Limb (tissue), 2 donors: ENCODE measurements around the gene EZH2.

ENCODE experiments used
- DNase-seq, 2 donors: peaks; one replicate each; pipeline ENCODE4 v3.0.0-alpha.2; 2016; ENCODE audit errors: extremely low spot score in 2 of 2

The EZH2 gene

GRCh38 chr7:148884049-148884298, at the start of gene EZH2:
Gene EZH2, minus strand, starts transcription at chr7:148884291. Its CDS starts 36,993 bp downstream, at chr7:148847298.
- DNase-seq = no peak

DNA sequence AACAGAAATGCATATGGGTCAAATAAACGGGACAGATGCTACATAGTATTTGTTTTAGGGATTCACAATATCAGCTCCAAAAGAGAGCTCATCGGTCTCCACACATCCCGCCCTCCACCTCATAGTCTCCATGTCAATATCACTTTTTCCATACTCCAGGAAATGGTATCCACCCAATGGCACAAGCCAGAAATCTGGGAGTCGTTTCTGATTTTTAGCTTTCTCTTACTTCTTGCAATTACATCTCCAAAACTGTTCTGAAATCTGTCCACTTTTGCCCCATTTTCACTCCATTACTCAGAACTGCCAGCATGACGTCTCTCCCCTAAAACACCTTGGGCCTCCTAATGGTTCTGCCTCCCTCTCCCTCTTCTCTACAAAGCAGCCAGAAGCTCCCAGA, 47.4 kb upstream of the EZH2 start:
- DNase-seq = no peak

GRCh38 chr7:148930335-148930734, 46.2 kb upstream of the EZH2 start:
- no peak for DNase-seq

DNA sequence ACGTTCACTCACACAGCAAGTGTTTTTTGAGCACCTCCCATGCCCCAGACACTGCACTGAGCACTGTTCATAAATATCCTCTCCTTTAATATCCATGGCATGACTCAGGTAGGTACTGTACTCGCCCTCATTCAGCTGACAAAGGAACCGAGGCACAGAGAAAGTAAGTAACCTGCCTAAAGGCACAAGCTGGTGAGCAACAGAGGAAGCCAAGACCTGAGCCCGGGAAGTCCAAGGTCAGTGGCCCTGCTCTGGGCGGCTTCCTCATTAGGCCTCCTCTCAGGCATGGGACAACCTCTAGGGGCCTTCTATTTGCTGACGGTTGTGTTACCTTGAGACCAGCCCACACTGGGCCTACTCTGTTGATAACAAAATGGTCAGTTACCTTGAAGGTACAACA, 45.1 kb upstream of the EZH2 start:
- DNase-seq = no peak

DNA sequence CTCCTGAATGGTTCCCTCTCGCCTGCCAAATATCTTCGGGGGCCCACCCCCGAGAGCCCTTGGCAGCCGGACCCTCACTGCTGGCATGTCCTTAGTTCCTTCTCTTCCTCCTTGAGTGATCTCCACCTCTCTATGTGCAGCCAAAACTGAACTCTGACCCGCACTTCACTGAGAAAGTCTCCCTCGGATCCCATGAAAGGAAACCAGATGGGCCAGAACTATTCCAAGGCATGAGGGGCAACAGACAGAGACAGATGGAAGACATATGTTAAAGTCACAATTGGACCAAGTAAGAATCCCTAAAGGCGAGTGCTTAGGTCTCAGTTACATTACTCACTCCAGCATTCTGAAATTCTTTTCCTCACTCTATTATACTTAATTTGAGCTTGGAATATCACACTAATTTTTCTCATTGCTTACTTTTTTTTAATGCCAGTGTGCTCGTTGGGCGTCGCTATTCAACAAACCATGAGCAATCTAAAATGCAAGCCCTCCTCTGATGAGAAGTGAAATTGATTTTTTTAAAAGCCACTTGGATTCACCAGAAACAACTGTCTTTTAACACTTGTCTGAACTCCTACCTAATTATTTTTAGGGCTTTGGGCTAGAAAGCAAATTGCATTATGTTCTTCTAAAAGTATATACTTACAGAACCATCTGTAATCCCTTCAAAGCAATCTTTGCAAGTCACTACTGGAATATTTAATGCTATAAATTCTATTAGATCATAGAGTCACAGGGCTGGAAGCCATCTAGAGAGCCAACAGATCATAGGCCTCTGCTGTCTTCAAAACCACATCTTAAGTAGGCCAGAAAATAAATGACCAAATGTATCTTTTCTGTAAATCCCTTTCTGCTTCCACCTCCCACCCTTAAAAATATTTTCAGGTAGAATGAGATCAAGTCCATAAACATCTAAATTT, 43.3 kb upstream of the EZH2 start:
- peak; percentile 46 to 76 for DNase-seq

DNA sequence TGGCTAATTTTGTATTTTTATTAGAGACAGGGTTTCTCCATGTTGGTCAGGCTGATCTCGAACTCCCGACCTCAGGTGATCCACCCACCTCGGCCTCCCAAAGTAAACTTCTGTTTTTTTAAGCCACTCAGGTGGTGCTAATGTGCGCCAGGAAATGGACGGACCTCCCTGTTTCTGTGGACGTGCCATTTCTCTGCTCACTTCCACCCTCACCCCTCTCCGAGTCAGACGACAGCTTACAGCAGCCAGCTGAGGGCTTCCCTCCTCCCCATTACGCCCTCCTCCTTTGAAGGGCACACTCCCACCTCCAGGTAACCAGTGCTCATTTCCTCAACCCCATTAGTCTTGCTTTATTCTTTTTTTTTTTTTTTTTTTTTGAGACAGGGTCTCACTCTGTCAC, 41.7 kb upstream of the EZH2 start:
- no peak for DNase-seq

DNA sequence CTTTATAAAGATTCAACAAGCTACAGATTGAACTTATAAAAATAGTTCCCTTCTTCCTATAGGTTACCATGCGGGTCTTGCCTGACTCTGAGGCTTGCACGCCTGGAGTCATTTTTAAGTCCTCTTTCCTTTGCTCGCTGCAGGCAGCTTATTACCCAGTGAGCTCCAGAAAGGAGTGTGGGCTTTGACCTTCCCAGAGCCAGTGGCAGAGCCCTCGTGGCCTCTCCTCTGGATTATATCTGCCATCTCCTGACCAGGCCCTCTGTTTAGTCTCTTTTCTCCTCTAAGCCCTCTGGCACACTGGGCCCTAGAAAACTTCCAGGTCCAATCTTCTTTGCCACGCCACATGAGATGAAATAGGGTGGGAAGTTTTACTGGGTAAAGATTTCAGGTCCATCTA, 39.9 kb upstream of the EZH2 start:
- DNase-seq = no peak

- no peak for DNase-seq
These were observed 37.7 kb upstream of the EZH2 start for GRCh38 chr7:148921806-148922205.

GRCh38 chr7:148921189-148921588, 37.1 kb upstream of the EZH2 start:
- DNase-seq = no peak

DNA sequence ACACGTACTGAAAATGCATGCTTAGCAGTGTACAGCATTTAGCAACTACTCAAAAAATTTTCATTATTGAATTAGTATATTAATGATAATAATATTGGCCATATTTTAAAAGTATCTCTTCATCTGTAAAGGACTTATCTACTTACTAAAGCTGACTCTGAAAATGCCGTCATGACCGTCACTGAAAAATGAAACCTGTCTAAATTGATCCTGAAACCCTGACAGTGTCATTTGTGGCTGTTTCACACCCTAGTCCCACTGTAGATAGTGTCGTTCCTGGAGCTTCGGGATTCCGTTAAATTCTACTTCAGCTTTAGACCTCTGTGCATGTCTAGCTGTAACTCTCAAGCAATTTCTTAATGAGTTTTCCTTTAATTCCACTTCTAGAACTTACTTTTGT, 35.8 kb upstream of the EZH2 start:
- DNase-seq = no peak

GRCh38 chr7:148918058-148918596, 34.0 kb upstream of the EZH2 start:
- no peak for DNase-seq

DNA sequence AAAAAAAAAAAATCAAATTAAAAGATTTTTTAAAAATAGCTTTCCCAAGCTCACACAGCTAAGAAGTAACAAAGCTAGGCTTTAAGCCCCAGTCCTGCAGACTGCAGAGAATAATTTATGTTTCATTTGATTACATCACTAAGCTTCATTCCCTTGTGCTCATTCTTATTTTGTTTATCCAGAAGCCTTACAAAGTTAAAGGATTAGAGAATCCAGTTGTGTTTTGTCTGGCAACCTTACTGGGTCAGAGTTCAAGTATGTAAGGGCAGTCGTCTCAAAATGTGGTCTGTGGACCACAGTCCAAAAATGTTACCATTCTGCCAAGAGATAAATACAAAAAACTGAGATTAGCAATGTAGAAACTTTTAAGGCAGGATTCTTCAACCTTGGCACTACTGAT, 32.1 kb upstream of the EZH2 start:
- no peak for DNase-seq

DNA sequence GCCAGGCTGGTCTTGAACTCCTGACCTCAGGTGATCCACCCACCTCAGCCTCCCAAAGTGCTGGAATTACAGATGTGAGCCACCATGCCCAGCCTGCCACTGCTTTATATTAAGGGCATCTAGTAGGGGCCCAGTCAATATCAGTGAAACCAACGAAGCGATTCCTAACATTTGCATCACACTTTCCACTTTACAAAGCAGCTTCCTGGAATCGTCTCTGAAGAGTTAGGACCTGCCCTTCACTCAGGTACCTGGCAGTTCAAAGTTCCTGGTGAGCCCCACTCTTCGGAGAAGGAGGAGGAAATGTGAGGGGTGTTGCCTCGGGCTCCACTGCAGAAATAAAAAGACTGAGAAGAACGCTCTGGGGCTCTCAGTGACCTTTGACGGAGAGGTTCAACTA, 31.1 kb upstream of the EZH2 start:
- no peak for DNase-seq

GRCh38 chr7:148914208-148914777, 30.2 kb upstream of the EZH2 start:
- DNase-seq = no peak

DNA sequence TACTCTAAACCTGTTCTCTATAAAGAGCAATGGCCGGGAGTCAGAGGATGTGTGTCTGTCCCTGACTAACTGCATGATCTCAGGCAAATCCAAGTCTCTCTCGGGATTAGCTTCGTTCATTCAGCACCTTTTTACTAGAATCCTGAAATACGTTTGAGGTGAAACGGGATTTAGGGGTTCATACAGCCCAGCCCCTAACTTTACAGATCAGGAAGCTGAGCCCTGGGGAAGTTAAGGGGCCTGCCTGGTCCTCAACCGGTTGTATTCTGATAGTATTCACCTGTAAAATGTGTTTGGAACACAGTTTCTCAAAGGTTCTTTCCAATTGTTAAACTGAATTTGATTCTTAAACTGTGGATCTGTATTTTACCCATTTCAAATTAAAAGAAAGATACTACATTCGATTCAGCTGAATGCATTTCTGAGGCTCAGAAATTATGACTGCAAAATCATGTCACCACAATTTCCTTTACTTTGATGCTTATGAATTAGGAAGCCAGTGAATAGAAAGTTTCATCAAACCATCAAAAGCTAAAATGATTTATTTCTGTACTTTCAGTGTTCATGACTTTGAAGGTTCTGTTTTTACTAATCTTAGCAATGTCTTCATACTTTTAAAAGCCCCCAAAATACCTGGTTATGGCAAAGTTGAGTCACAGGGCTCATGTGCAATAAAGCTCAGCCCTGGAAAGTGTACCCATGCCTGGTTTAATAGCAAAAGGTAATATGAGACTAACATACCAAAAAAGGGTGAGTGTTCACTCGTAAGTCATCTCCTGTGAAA, 28.9 kb upstream of the EZH2 start:
- DNase-seq = no peak

DNA sequence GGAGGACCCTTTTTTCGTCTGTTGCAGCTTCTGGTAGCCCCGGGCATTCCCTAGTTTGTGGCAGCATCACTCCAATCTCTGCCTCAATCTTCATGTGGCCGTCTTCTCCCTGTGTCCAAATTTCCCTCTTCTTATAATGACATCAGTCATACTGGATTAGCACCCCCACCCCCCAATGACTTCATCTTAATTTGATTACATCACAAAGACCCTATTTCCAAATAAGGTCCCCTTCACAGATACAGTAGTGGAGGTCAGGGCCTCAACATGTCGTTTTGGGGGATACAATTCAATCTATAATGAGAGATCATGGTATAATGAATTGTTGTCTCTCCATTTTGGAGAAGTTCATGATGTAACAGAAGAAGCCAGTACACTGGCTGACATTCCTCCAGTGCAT, 28.1 kb upstream of the EZH2 start:
- DNase-seq = no peak

GRCh38 chr7:148911626-148912025, 27.5 kb upstream of the EZH2 start:
- DNase-seq = no peak

DNA sequence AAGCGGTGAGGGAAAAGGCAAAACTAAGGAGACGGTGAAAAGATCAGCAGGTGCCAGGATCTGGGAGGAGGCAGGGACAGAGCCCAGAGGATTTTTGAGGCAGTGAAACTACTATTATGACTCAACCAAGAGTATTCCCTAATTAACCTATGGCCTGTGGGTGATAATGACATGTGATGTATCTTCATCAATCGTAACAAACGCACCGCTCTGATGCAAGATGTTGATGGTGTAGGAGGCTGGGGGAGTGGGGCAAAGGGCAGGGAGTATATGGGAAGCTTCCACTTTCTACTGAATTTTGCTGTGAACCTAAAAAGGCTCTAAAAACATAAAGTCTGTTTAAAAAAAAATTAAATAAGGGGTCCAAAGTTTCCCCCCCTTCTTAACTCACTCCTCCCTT, 25.5 kb upstream of the EZH2 start:
- no peak for DNase-seq

- no peak for DNase-seq
These were observed 22.8 kb upstream of the EZH2 start for GRCh38 chr7:148906707-148907498.

DNA sequence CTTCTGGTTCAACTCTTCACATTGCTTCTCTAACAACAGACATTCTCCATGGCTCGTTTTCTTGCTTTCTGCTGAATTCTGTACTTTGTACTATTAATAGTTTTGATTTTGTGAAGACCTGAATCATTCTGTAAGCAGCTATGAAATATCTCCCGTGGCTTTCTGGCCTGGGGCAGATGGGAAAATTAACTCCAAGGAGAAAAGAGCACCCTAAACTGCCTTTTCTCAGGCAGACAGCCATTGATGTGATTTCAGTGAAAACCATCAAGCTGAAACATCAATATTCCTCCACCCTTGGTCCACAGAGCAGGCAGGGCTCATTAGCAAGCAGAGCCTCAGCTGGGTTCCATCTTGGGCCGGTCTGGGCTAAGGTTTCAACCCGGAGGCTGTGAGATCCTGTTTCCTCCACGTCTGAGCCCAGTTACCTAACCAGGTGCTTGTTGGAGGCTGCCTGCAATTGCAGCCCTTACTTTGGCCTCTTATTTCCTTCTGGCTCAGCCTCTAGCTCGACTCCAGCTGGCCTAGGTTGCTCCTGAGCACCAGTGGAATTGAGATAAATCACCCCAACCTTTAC, 21.1 kb upstream of the EZH2 start:
- DNase-seq = no peak

- no peak for DNase-seq
These were observed 19.4 kb upstream of the EZH2 start for GRCh38 chr7:148903504-148903903.
